NCI-H2029 (cell line): ENCODE measurements around the gene CMBL.
A peak's percentile ranks its signal among the peaks of the same experiment; 100 is the strongest.
"Not testable (repeated sequence)": the region's sequence is repeated elsewhere in the genome, so short reads cannot be mapped to it uniquely, and the experiment has no call there.

Experiments
- DNase-seq: peaks from one replicate; lab custom pipeline; 2025; lab: John Stamatoyannopoulos, UW

The CMBL gene

GRCh38 chr5:10285362-10285761 lies 22.3 kb downstream of the CMBL start:
- not testable (repeated sequence) for DNase-seq

- peak; percentile 85 for DNase-seq
Measured at GRCh38 chr5:10283927-10284635, 23.6 kb downstream of the CMBL start.

- no peak for DNase-seq
Measured at GRCh38 chr5:10279925-10280720, 27.6 kb downstream of the CMBL start.

GRCh38 chr5:10279328-10279727 lies 28.4 kb downstream of the CMBL start:
- DNase-seq = no peak

- DNase-seq = no peak
Measured at GRCh38 chr5:10278658-10279279, 28.9 kb downstream of the CMBL start.

GRCh38 chr5:10277773-10278630 lies 29.7 kb downstream of the CMBL start:
- no peak for DNase-seq

- DNase-seq = no peak
Measured at GRCh38 chr5:10276691-10277090, 31.0 kb downstream of the CMBL start.

GRCh38 chr5:10275991-10276390 lies 31.7 kb downstream of the CMBL start:
- no peak for DNase-seq

GRCh38 chr5:10275460-10275859 lies 32.2 kb downstream of the CMBL start:
- DNase-seq = no peak

- not testable (repeated sequence) for DNase-seq
Measured at GRCh38 chr5:10272875-10273209, 34.9 kb downstream of the CMBL start.

- no peak for DNase-seq
Measured at GRCh38 chr5:10272053-10272874, 35.4 kb downstream of the CMBL start.

GRCh38 chr5:10268100-10268499 lies 39.6 kb downstream of the CMBL start:
- no peak for DNase-seq

GRCh38 chr5:10266839-10267238 lies 40.9 kb downstream of the CMBL start:
- no peak for DNase-seq

- no peak for DNase-seq
Measured at GRCh38 chr5:10266137-10266536, 41.6 kb downstream of the CMBL start.

- no peak for DNase-seq
Measured at GRCh38 chr5:10265245-10266109, 42.2 kb downstream of the CMBL start.

- DNase-seq = no peak
Measured at GRCh38 chr5:10264604-10265003, 43.1 kb downstream of the CMBL start.

- DNase-seq = no peak
Measured at GRCh38 chr5:10262995-10263394, 44.7 kb downstream of the CMBL start.

GRCh38 chr5:10262121-10262774 lies 45.5 kb downstream of the CMBL start:
- DNase-seq = no peak

GRCh38 chr5:10261065-10261464 lies 46.6 kb downstream of the CMBL start:
- no peak for DNase-seq

- no peak for DNase-seq
Measured at GRCh38 chr5:10259899-10260298, 47.8 kb downstream of the CMBL start.
